Liver (tissue), 3 donors: ENCODE results near the gene KIF26B.

Experiments
- ATF3 ChIP-seq: IDR thresholded peaks from 2 replicates; pipeline ENCODE4 v1.6.1; 2016; ENCODE audit warnings: antibody characterized with exemption
- CTCF ChIP-seq: fragments of 150-350 bp; IDR thresholded peaks from 2 replicates; pipeline ENCODE4 v1.5.1; 2017; ENCODE audit warnings: improper control_type of control experiment, low read depth, low read length; ENCODE audit not compliant: missing input control
- FOXA1 ChIP-seq: IDR thresholded peaks from 2 replicates; pipeline ENCODE4 v1.6.1; 2016; ENCODE audit warnings: antibody characterized with exemption
- GABPA ChIP-seq, 2 donors: IDR thresholded peaks in 1 of 2; conservative IDR thresholded peaks in 1 of 2; 2 replicates each; pipeline ENCODE4 v1.6.1; 2016; ENCODE audit warnings: antibody characterized with exemption in 2 of 2, mild to moderate bottlenecking in 1 of 2, moderate library complexity in 1 of 2
- JUND ChIP-seq, 2 donors: IDR thresholded peaks; 2 replicates each; pipeline ENCODE4 v1.6.1; 2016; ENCODE audit warnings: antibody characterized with exemption in 2 of 2
- MAX ChIP-seq: IDR thresholded peaks from 2 replicates; pipeline ENCODE4 v1.6.1; 2016; ENCODE audit warnings: antibody characterized with exemption
- NR2F2 ChIP-seq: IDR thresholded peaks from 2 replicates; pipeline ENCODE4 v1.6.1; 2016; ENCODE audit warnings: antibody characterized with exemption
- SP1 ChIP-seq: IDR thresholded peaks from 2 replicates; pipeline ENCODE4 v1.6.1; 2018; ENCODE audit warnings: antibody characterized with exemption, mild to moderate bottlenecking
- TAF1 ChIP-seq: conservative IDR thresholded peaks from 2 replicates; pipeline ENCODE4 v1.6.1; 2016; ENCODE audit warnings: antibody characterized with exemption, mild to moderate bottlenecking
- YY1 ChIP-seq: IDR thresholded peaks from 2 replicates; pipeline ENCODE4 v1.6.1; 2016; ENCODE audit warnings: antibody characterized with exemption, mild to moderate bottlenecking
- ZBTB33 ChIP-seq: IDR thresholded peaks from 2 replicates; pipeline ENCODE4 v1.6.1; 2016; ENCODE audit warnings: antibody characterized with exemption
- donor health status: healthy.
- donor health status: healthy.

- TF ChIP-seq NR2F2 (no peak), CTCF (no peak), TAF1 (no peak), ATF3 (no peak), GABPA (IDR thresholded peaks at IDR 0.05 in 1 of 2, conservative IDR thresholded peaks at IDR 0.05 in 1 of 2) (no peak), ZBTB33 (no peak), YY1 (no peak), FOXA1 (no peak), SP1 (no peak), MAX (no peak), JUND (IDR thresholded peaks at IDR 0.05) (no peak)
Observed at GRCh38 chr1:245245021-245245667, 90.4 kb downstream of the KIF26B start.
